G401.6 (cell line): Measurements from ENCODE around the gene EI24.
"Not testable (repeated sequence)": the region's sequence is repeated elsewhere in the genome, so short reads cannot be mapped to it uniquely, and the experiment has no call there.

Experiments
- FAIRE-seq: peaks from 2 replicates; lab custom pipeline; 2012; peaks lifted over from hg19 to GRCh38; lab: Jason Lieb, UNC

Gene EI24

DNA sequence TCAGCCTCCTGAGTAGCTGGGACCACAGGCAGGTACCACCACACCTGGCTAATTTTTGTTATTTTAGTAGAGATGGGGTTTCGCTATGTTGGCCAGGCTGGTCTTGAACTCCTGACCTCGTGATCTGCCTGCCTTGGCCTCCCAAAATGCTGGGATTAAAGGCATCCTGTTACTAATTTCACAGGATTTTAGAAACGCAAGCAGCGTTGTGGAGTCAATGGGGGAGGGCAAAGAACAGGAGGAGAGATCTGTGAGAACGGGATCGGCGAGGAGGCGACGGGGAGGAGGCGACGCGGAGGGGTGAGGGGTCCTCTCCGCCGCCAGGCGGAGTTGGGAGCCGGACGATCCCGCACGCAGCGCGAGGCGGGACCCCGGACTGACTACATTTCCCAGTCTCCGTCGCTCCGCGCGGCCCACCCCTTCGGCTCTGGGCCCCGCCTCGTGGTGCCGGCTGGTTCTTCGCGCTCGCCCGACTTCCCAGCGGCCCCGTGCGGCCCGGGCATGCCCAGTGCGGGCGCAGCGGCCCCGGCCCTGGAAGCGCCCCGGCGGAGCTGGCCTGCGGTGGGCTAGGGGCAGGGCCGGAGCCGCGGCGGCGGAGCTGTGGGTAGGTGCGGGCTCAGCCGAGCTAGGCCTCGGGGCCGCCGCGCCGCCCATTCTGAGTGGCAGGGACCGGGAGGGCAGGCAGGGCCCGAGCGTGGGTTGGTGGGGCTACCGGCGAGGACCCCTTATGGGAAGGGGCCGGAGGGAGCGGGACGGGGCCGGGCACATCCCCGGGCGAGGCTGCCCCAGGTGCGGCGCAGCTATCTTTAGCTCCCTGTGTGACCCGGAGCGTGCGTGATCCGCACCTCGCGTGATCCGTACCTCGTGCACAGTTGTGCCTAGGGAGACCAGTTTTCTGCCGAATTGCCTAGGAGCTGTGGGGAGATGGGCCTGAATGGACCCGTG, at the start of gene EI24:
TSS of gene EI24 (plus strand) at position 508 of the 945 bp plus-strand sequence. CDS start 3,051 bp downstream, outside the sequence.
- peak; percentile 48 for FAIRE-seq

DNA sequence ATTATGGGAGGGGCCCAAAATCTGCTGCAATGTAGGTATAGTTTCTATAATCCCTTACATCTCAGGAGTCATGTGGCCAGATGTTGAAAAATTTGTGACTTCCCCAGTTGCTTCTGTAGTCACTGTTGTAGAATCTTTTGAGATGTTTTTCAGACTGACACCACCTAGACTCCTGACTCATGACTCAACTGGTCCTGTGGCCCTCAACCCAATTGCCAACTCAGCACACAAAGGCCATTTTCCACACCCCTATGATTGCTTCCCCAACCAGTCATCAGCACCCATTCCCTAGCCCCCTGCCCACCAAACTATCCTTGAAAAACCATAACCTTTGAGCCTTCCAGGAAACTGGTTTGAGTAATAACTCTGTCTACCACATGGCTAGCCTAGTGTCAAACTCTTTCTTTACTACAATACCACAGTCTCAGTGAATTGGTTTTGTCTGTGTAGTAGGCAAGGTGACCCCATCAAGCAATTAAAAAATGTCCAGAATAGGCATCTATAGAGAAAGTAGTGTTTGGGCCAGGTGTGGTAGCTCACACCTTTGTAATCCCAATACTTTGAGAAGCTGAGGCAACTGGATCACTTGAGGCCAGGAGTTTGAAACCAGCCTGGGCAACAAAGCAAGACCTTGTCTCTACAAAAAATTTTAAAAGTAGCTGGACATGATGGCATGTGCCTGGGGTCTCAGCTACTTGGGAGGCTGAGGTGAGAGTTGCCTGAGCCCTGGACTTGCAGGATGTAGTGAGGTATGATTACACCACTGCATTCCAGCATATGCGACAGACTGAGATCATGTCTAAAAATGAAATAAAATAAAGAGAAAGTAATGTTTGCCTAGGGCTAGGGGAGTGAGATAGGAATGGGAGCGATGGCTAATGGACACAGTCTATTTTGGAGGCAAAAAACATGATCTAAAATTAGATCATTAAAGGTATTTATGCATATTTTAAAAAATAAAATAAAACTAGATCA, 49.1 kb upstream of the EI24 start:
- no peak for FAIRE-seq

DNA sequence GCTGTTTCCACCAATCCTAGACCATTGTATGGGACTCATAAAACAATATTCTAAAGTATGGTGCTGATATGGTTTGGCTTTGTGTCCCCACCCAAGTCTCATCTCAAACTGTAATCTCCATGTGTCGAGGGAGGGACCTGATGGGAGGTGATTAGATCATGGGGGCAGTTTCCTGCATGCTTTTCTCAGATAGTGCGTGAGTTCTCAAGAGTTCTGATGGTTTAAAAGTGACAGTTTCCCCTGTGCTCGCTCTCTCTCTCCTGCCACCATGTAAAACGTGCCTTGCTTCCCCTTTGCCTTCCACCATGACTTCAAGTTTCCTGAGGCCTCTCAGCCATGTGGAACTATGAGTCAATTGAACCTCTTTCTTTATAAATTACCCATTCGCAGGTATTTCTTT, 44.0 kb upstream of the EI24 start:
- FAIRE-seq, result no peak

DNA sequence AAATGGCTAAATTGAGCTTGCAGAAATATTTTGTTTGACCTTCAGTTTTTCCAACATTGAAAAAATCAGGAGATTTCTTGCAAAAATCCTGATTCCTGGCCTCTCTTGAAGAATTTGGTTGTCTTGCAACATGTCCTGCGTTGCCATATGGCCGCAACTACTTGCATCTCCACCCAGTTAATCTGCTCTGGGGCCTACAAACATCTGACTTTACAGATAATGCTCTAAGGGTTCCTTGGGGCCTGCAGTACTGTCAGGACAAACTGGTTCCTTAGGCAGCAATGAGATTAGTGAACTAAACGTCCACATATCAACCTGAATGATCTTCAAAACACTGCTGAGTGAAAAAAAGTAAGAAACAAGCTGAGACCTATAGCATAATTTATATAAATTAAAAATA, 36.6 kb upstream of the EI24 start:
- FAIRE-seq, result no peak

DNA sequence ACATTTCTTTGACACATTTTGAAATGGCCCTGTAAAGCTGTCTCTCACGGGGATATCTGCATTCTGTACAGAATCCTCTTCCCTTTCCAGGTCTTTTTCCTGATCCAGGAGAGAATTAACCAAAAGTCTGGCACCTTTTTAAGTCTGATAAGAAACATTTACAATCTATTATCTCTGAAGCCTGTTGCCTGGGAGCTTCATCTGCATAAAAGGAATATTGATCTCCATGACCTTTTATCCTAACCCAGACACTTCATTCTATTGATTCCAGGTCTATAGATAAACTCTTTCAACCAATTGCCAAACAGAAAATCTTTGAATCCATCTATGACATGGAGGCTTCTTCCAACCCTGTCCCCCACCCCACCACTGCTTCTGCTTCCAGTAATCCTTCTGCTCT, 33.7 kb upstream of the EI24 start:
- FAIRE-seq, result no peak

DNA sequence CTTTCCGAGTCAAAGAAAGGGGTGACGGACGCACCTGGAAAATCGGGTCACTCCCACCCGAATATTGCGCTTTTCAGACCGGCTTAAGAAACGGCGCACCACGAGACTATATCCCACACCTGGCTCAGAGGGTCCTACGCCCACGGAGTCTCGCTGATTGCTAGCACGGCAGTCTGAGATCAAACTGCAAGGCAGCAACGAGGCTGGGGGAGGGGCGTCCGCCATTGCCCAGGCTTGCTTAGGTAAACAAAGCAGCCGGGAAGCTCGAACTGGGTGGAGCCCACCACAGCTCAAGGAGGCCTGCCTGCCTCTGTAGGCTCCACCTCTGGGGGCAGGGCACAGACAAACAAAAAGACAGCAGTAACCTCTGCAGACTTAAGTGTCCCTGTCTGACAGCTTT, 32.4 kb upstream of the EI24 start:
- not testable (repeated sequence) for FAIRE-seq

DNA sequence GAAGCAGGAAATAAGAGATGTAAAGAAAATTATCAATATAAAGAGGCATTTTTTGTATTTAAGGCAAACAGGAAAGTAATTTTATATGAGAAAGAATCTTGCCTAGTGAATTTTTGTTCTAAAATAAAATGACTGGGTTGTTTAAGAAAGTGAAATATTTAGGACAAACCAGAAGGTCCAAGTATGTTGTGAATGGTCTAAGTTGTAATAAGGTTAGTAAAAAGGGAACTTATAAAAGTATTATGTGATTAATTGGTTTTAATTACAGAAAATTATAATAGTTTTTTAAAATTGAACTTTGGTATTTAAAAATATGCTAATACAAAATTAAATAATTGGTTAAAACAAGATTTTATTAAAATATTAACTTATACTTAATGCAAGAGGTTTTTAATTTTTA, 26.6 kb upstream of the EI24 start:
- FAIRE-seq, result peak; percentile 87

DNA sequence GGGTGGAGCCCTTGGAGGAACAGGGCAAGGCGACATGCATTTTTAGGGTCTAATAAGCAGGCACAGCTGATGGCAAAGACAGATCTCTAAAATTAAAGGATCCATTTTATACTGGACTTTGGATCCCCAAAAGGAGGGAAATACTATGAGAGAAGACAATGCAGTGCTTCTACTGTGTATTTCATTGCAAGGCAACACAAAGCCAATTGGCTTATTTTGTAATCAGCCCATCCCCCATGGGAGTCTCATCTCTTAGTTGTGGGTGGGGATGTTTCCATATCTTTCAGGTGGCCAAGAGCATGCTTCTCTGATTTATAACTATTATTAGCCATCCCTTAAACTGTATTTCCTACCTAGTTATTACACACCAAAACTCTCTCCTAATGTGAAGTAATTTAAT, 18.5 kb upstream of the EI24 start:
- no peak for FAIRE-seq

DNA sequence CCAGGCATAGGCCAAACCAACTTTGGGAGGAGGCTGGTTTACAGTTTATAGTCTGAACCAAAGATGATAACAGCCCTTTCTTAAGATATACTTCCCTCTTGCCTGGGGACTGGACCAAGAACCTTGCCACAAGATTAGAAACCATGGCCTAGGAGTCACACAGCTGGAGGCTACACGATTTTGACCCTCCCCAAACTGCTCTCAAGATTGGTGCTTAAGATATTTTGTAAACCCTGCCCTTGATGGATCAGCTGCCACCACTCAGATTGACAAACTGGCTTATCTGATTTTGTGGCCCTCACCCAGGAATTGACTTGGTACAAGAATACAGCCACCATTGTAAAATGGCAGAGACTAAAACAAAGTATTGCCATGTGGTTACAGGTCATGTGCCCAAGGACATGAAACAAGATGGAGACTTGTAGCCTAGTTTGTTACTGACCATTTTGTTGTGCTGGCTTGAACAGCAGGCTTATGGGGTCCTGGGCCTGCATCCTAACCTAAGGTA, 17.4 kb upstream of the EI24 start:
- FAIRE-seq, result no peak

DNA sequence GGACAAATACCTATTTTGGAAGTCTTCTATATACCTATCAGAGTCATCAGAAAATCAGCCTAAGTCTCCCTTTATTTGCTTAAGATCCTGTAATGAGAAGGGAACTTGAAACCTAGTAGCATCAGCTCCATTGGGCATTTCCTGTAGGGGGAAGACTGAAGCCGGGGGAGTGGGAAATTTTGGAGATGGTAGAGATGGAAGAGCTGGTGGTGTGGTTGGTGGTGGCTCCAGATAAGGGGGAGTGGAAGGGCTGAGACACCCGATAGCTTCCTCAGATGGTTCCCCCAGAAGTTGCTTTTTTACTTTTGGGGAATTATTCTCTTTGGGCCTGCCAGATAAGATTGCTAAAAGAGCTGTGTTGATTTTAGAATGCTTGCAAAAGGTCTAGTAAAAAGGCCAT, 16.4 kb upstream of the EI24 start:
- FAIRE-seq, result no peak

DNA sequence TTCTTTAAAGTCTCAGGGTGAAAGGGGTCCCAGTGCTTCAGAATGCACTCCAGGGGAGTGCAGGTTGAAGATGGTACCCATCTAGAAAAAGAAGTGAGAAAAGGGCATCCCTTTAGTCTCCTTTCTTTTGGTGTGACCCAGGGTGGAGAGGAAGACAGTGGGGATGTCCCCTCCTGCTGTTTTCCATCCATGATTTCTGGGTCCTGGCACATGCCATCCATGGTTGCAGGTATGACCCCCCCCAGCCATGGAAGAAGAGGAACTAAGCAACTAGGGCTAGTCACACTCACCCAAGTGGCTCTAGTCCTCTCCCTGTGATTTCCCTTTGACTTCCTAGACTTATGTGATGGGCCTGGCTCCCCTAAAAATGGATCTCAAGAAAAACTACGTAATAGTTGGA, 15.9 kb upstream of the EI24 start:
- FAIRE-seq, result no peak

DNA sequence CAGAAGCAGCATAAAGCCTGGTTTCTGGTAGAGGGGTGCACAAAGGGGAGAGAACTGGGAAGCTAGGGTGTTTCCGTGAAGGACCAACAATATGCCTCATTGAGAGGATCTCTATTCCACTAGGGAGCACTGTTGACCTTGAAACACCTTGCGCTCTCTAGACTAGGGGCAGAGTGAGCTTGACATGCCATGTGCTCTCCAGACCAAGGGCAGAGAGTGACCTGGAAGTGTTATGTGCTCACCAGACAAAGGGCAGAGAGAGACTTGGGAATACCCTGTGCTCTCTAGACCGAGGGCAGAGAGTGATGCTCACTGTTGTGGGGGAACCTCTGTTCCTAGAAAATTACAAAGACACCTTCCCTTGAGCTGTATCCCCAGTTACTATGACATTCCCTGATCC, 15.2 kb upstream of the EI24 start:
- no peak for FAIRE-seq

DNA sequence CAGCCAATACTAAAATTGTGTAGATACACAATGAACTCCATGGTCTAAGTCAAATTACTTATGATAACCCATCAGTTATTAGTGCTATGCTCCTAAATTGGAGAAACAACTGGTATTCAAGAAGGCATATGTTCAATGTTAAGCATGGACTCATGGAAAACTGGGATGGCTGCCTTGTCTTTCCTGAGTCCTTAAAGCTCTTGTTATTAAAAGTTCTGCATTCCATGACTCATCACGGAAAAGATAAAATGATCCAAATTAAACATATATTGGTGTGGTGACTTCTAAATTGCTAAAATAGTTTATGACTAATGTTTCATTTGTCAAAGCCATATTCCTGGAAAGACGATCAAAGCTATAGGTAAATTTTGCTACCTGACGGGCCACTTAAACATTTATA, 9.4 kb upstream of the EI24 start:
- FAIRE-seq, result no peak

DNA sequence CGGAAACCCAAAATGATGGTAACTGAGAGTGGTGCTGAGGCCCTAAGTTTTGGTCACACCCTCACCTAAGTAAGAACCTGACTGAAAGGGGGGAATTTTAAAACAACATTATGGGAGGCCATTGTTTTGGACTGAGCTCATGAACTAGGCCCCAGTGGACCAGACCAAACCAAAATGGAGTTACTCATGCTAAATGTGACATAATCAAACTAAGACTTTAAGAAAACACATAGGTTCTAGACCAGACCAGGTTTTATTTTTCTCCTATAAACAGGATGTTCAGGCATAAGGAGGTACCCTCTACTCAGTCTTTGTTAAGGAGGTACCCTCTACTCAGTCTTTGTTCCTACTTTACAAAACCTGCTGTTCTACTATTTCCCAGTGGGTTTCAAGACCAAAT, 7.4 kb upstream of the EI24 start:
- no peak for FAIRE-seq

DNA sequence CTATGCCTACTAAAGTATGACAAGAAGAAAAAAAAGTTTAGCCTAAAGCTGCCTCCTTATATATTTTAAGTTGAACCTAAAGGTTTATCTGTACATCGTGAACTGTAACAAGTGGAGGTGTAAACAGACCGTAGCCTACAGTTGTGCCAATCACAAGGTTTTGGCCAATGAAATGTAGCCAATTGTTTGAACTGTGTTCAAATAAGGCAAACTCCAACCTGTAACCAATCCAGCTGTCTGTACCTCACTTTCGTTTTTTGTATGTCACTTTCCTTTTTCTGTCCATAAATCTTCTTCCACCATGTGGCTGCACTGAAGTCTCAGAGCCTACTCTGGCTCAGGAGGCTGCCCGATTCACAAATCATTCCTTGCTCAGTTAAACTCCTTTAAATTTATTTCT, 6.8 kb upstream of the EI24 start:
- FAIRE-seq, result no peak

DNA sequence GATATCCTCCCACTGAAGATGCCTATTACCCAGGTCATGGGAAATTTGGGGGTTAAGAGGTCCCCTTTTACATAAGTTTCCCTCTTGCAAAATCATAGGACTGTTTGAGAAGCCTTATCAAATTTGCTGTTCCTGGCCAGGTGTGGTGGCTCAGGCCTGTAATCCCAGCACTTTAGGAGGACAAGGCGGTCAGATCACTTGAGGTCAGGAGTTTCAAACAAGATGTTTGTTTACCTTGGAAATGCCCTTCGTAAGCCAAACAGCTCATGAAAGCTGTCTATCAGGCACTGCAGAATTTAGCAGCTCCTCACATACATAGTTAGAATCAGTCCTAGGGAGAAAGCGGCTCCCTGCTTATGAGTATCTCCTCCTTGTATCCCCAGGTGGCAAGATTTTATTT, 4.9 kb upstream of the EI24 start:
- FAIRE-seq, result no peak

DNA sequence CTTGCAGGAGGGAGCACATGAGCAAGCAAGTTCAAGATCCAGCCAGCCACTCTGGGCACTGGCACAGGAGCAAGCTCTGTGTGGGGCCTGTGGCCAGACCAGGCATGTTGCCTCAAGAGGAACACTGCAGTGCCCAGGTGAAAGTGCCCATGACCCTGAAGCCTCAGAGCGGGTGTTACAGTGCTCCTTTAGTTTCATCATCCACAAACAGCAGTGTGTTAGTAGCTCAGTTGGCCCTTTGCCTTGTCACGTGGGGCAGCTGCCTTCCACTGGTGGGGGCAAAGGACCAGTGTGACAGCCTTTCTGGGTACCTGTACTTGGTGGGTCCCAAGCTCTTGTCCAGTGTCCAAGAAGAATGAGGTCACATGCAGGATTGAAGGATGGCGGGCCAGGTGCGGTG, 3.0 kb upstream of the EI24 start:
- FAIRE-seq, result no peak

DNA sequence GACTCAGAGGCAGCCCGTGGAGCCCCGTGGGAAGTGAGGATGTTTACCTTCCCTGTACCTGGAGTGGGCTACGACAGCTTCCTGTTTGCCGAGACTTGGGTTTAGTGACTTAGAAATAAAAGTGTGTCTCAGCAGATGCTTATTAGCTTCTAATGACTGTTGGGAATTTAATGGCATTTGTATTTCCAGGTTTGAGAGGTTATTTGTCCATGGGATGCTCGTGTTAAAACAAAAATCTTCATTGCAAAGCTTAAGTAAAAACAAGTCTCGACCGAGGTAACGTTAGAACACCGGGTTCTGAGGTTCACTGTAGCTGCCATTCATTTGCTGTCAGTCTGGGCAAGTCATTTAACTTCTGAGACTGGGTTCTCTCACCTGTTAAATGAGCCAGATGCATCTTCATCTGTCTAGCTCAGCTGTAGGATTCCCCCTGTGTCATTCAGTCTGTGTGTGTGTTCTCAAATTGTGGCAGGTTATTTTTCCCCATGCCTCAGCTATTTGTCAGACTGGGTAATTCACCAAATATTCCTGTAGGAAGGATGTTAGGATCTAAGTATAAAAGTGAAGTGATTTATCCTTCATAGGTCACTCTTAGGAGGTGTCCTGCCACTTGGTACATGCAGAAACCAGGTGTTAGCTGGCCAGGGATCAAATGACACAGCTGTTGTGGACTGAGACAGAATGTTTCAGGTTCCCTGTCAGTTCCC, 791 bp downstream of the EI24 start:
- no peak for FAIRE-seq

DNA sequence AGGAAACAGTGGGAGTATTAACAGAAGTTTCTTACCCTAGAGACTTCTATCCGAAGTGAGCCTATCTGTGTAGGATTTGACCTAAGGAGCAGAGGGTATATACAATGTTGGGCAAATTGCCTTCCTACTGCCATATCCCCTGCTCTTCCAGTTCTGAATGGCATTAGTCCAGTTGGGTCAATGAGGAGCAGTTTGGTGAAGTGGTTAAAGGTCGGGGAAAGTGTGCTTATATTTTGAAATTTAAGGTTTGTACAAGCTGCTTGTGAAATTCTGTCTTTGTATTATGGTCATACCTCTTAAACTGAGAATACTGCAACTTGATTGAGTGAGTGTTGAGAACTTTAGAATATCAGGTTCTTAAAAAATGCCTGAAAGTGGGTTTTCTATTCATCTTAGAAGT, 1.7 kb downstream of the EI24 start:
- FAIRE-seq, result no peak

DNA sequence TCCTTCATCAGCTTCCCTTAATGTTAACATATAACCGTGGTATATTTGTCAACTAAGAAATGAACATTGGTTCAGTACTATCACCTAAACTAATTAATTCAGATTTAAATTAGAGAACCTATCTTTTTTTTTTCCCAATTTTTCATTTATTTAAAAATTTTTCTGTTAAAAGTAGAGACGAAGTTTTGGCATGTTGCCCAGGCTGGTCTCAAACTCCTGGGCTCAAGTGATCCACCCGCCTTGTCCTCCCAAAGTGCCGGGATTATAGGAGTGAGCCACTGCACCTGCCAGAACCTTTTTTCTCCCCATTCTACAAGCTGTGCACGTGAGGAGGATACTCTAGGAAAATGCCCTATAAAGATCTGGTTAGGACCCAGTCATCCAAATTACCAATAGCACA, 3.6 kb downstream of the EI24 start:
- no peak for FAIRE-seq

DNA sequence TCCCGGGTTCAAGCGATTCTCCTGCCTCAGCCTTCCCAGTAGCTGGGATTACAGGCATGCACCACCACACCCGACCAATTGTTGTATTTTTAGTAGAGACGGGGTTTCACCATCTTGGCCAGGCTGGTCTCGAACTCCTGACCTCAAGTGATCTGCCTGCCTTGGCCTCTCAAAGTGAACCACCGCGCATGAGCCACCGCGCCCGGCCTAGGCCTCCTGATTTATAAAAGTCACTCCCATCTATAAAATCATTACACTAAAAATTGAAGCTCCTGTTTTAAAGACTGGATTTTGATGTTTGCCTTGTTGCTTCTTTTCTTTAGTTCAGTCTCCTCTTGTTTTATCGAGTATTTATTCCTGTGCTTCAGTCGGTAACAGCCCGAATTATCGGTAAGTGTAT, 7.9 kb downstream of the EI24 start:
- FAIRE-seq, result not testable (repeated sequence)

DNA sequence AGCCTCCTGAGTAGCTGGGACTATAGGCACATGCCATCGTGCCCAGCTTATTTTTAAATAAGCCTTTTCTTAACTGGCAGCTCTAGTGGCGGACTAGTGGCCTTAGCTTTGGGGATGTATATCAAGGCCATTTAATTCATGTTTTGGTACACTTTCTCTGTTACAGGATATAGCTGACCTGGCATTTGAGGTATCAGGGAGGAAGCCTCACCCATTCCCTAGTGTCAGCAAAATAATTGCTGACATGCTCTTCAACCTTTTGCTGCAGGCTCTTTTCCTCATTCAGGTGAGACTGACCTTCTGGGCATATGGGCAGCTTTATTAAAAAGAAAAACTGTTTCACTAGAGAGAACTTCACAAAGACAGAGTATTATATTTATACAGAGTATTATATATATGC, 9.5 kb downstream of the EI24 start:
- no peak for FAIRE-seq
